IMR-90 (cell line): Measurements from ENCODE around the gene COA3. TPM values are rescaled to one million over a fixed set of nuclear protein-coding genes. Genes with fewer than 3 reads are reported as not detected.

Source experiments
- ATAC-seq: fragments of 200-7000 bp; cut with Tn5 transposase; 2 replicates; pipeline ENCODE4 v1.9.1; 2020; ENCODE audit warnings: low read depth, mild to moderate bottlenecking, moderate library complexity
- BruUV-seq: library from RNA; stranded (reverse); fragments of 400-500 nt; replicated peaks from 2 replicates; lab custom pipeline; 2021; lab: Mats Ljungman, UMichigan
- CTCF ChIA-PET: fragments of 300-600 bp; formaldehyde crosslinking; extraction: SDS; loops from one replicate; lab custom pipeline; 2021; ENCODE audit warnings: antibody characterized with exemption; lab: Yijun Ruan, JAX
- POLR2A ChIA-PET: fragments of 300-600 bp; sonication (Branson Sonifier 250); formaldehyde crosslinking; loops from one replicate; lab custom pipeline; 2022; ENCODE audit warnings: antibody characterized with exemption; ENCODE audit not compliant: unreplicated experiment; lab: Charles Lee
- DNase-seq: peaks from one replicate; pipeline ENCODE4 v3.0.0; 2013
- H2AFZ ChIP-seq: replicated peaks from 2 replicates; pipeline ENCODE3; 2013; ENCODE audit warnings: low read length, mild to moderate bottlenecking; ENCODE audit not compliant: poor library complexity
- H2AK5ac ChIP-seq: 2 replicates; pipeline ENCODE4 v1.6.1; 2013; ENCODE audit warnings: low read depth, low read length, inconsistent platforms
- H2AK9ac ChIP-seq: replicated peaks from 2 replicates; pipeline ENCODE3; 2013; ENCODE audit warnings: mild to moderate bottlenecking, low read depth, low read length, moderate library complexity; ENCODE audit not compliant: poor library complexity
- H2BK120ac ChIP-seq: 2 replicates; pipeline ENCODE4 v1.6.1; 2013; ENCODE audit warnings: low read depth, low read length, inconsistent platforms
- H2BK15ac ChIP-seq: 3 replicates; pipeline ENCODE4 v1.6.1; 2013; ENCODE audit warnings: low read depth, low read length, inconsistent platforms
- H2BK20ac ChIP-seq: 2 replicates; pipeline ENCODE4 v1.6.1; 2013; ENCODE audit warnings: low read depth, mild to moderate bottlenecking, inconsistent platforms, low read length, moderate library complexity
- H2BK5ac ChIP-seq: 2 replicates; pipeline ENCODE4 v1.6.1; 2013; ENCODE audit warnings: mild to moderate bottlenecking, low read depth, low read length, inconsistent platforms; ENCODE audit not compliant: poor library complexity, severe bottlenecking
- H3K14ac ChIP-seq: replicated peaks from 2 replicates; pipeline ENCODE4 v1.6.1; 2013; ENCODE audit warnings: low read depth, low read length, inconsistent platforms
- H3K18ac ChIP-seq: 2 replicates; pipeline ENCODE4 v1.6.1; 2013; ENCODE audit warnings: low read depth, low read length, control low read depth
- H3K23ac ChIP-seq: 2 replicates; pipeline ENCODE4 v1.6.1; 2013; ENCODE audit warnings: low read depth, low read length, inconsistent platforms
- H3K27ac ChIP-seq: 2 replicates; pipeline ENCODE4 v1.5.1; 2013; ENCODE audit warnings: mild to moderate bottlenecking, control low read depth, low read length; ENCODE audit not compliant: insufficient read depth
- H3K27me3 ChIP-seq: 2 replicates; pipeline ENCODE4 v1.6.1; 2013; ENCODE audit warnings: low read length; ENCODE audit not compliant: control insufficient read depth, insufficient read depth
- H3K36me3 ChIP-seq: 2 replicates; pipeline ENCODE4 v1.6.1; 2013; ENCODE audit warnings: low read length, mixed read lengths; ENCODE audit not compliant: control insufficient read depth, insufficient read depth
- H3K4ac ChIP-seq: 2 replicates; pipeline ENCODE4 v1.6.1; 2013; ENCODE audit warnings: low read depth, low read length, inconsistent platforms
- H3K4me1 ChIP-seq: 2 replicates; pipeline ENCODE4 v1.6.1; 2013; ENCODE audit warnings: low read length, mixed read lengths; ENCODE audit not compliant: control insufficient read depth, insufficient read depth
- H3K4me2 ChIP-seq: 2 replicates; pipeline ENCODE4 v1.6.1; 2013; ENCODE audit warnings: low read depth, mild to moderate bottlenecking, control low read depth, low read length, moderate library complexity
- H3K4me3 ChIP-seq: 2 replicates; pipeline ENCODE4 v1.5.1; 2013; ENCODE audit warnings: low read depth, mild to moderate bottlenecking, control low read depth, low read length, moderate library complexity; ENCODE audit not compliant: insufficient read depth
- H3K56ac ChIP-seq: 2 replicates; pipeline ENCODE4 v1.6.1; 2013; ENCODE audit warnings: low read length, inconsistent platforms; ENCODE audit not compliant: insufficient read depth; ENCODE audit errors: extremely low read depth
- H3K79me1 ChIP-seq, 2 experiments: 2 replicates each; pipeline ENCODE4 v1.6.1; 2013; ENCODE audit warnings: low read length in 2 of 2, inconsistent platforms in 1 of 2, low read depth in 1 of 2
- H3K9ac ChIP-seq: 2 replicates; pipeline ENCODE4 v1.6.1; 2013; ENCODE audit warnings: low read depth, low read length, control low read depth
- H3K9me1 ChIP-seq: 2 replicates; pipeline ENCODE4 v1.6.1; 2013; ENCODE audit warnings: low read length, inconsistent platforms; ENCODE audit not compliant: insufficient read depth
- H3K9me3 ChIP-seq: 2 replicates; pipeline ENCODE4 v1.6.1; 2013; ENCODE audit warnings: low read length; ENCODE audit not compliant: control insufficient read depth, insufficient read depth
- H4K20me1 ChIP-seq: 2 replicates; pipeline ENCODE4 v1.6.1; 2013; ENCODE audit warnings: low read length, inconsistent platforms; ENCODE audit not compliant: insufficient read depth
- H4K5ac ChIP-seq: 2 replicates; pipeline ENCODE4 v1.6.1; 2013; ENCODE audit warnings: mild to moderate bottlenecking, low read depth, low read length, control low read depth
- H4K8ac ChIP-seq, 2 experiments: 2 replicates each; pipeline ENCODE4 v1.6.1; 2013; ENCODE audit warnings: low read depth in 2 of 2, low read length in 2 of 2, control low read depth in 1 of 2, inconsistent platforms in 1 of 2
- H4K91ac ChIP-seq: 2 replicates; pipeline ENCODE4 v1.6.1; 2013; ENCODE audit warnings: low read depth, low read length, inconsistent platforms; ENCODE audit not compliant: insufficient read depth
- MXI1 ChIP-seq: IDR thresholded peaks from 2 replicates; pipeline ENCODE4 v1.6.1; 2012; ENCODE audit warnings: low read depth, mild to moderate bottlenecking, low read length, moderate library complexity, borderline replicate concordance
- SMC3 ChIP-seq: fragments of 150-350 bp; IDR thresholded peaks from 2 replicates; pipeline ENCODE4 v1.6.1; 2016; ENCODE audit warnings: low read depth, mild to moderate bottlenecking, antibody characterized with exemption, low read length, moderate library complexity
- WGBS, 2 experiments: methylation state at CpG; one replicate each; pipeline versions ENCODE4 v1.1.5 to v1.1.7; 2013; ENCODE audit warnings: missing lambda C conversion rate in 2 of 2; ENCODE audit not compliant: insufficient read length in 1 of 2; ENCODE audit errors: extremely low coverage in 2 of 2; 5-methylcytosine and 5-hydroxymethylcytosine counted together
- dilution Hi-C: fragments of 300-500 bp; cut with HindIII; formaldehyde crosslinking; loops from one replicate; pipeline ENCODE4 v1.14.3; 2018; ENCODE audit warnings: low sequenced_read_pairs; ENCODE audit not compliant: unreplicated experiment
- in situ Hi-C: fragments of 300-500 bp; cut with MboI; formaldehyde crosslinking; loops from 3 replicates; pipeline ENCODE4 v1.14.3; 2019; ENCODE audit warnings: low sequenced_read_pairs, inconsistent platforms, mixed read lengths
- intact Hi-C: fragments of 100-400 bp; cut with micrococcal nuclease; formaldehyde crosslinking; loops from 2 replicates; pipeline ENCODE4 v1.10.0; 2022
- polyA plus RNA-seq, 3 experiments: library from polyadenylated mRNA; depleted of rRNA; stranded (reverse); fragments of >200 nt; gene quantifications; 2 replicates each; pipeline ENCODE4 v1.2.3, GENCODE V29; 2012; ENCODE audit warnings: low replicate concordance in 1 of 3
- total RNA-seq: library from RNA; depleted of rRNA; stranded (reverse); fragments of >200 nt; gene quantifications from 2 replicates; pipeline ENCODE4 v1.2.3, GENCODE V29; 2012

COA3 gene
- total and polyA plus RNA-seq, 2 of the 4 experiments (the other 2 are of a cell fraction): 66.8 to 78.1 TPM

DNA sequence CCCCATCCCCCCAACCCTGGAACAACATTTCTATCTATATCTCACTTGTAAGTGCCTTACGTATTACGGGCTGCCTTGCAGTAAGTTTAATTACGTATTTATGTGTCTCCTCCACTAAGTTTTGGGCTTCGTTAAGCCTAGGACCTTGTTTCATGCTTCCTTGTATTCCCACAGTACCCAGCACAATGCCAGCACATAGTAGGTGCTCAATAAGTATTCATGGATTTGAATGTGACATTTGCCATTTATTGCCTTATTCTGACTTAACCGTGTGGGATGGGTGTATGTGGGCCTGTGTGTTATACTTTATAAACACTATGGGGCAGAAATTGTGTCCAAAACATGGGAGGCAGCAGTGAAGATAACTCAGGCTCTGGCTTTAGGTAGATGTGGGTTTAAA lies 6.0 kb downstream of the COA3 start:
- Histone ChIP-seq H3K14ac (no peak overlapping the region), H3K9me1 (peaks cover 11% of the 10 kb centered on the region), H4K8ac (no peak overlapping the region), H3K27me3 (no peaks in the 10 kb centered on the region), H3K4me1 (peaks cover 2% of the 10 kb centered on the region), H3K9ac (no peak overlapping the region), H2AK5ac (no peak overlapping the region), H4K91ac (no peak overlapping the region), H4K5ac (no peak overlapping the region), H3K36me3 (peaks cover 9% of the 10 kb centered on the region), H3K4ac (no peak overlapping the region), H3K9me3 (no peaks in the 10 kb centered on the region), H2BK20ac (no peak overlapping the region), H3K18ac (no peak overlapping the region), H4K20me1 (no peaks in the 10 kb centered on the region), H3K79me1 (peaks cover 11 to 26% of the 10 kb centered on the region in 2 experiments), H3K56ac (no peak overlapping the region), H2BK120ac (no peak overlapping the region), H3K4me3 (no peak overlapping the region), H3K27ac (no peak overlapping the region), H2AFZ (no peak overlapping the region), H2BK15ac (no peak overlapping the region), H2BK5ac (no peak overlapping the region), H3K4me2 (no peak overlapping the region), H2AK9ac (no peak overlapping the region), H3K23ac (no peak overlapping the region)
- in situ Hi-C loops (no loop called here), intact Hi-C loops (no loop called here), dilution Hi-C loops (no loop called here)
- no peak for TF ChIP-seq MXI1
- TF ChIP-seq SMC3: no peak
- no CpG with 5 or more reads among the region's 5 CpGs for WGBS, 2 experiments
- no peak for ATAC-seq
- no peak for DNase-seq
- ChIA-PET POLR2A (no interaction called here), CTCF (interaction anchor here (0.7 kb wide), 1 partner anchor 139 kb away, joined by 6 read pairs; no protein-coding TSS in a partner anchor)
- no TSS peak for BruUV-seq
